Activated naive CD8-positive, alpha-beta T cell (primary cell): ENCODE results near the gene PPHLN1.

Source experiments
- H3K27ac Mint-ChIP-seq: one replicate; pipeline ENCODE4 v1.8.0; 2021; ENCODE audit warnings: mixed read lengths
- H3K27me3 Mint-ChIP-seq: one replicate; pipeline ENCODE4 v1.8.0; 2021; ENCODE audit warnings: mixed read lengths
- H3K36me3 Mint-ChIP-seq: one replicate; pipeline ENCODE4 v1.8.0; 2021; ENCODE audit warnings: mixed read lengths
- H3K4me1 Mint-ChIP-seq: one replicate; pipeline ENCODE4 v1.8.0; 2021; ENCODE audit warnings: low read depth, mixed read lengths
- H3K4me3 Mint-ChIP-seq: one replicate; pipeline ENCODE4 v1.8.0; 2021; ENCODE audit warnings: mild to moderate bottlenecking, mixed read lengths
- H3K9me3 Mint-ChIP-seq: one replicate; pipeline ENCODE4 v1.8.0; 2021; ENCODE audit warnings: low read depth, mixed read lengths

Gene PPHLN1

GRCh38 chr12:42422785-42423184 lies 96.8 kb downstream of the PPHLN1 start:
- Mint-ChIP-seq H3K27ac (no peak overlapping the region), H3K27me3 (no peaks in the 10 kb centered on the region), H3K36me3 (peaks cover 17% of the 10 kb centered on the region), H3K4me1 (peaks cover 15% of the 10 kb centered on the region), H3K4me3 (no peak overlapping the region), H3K9me3 (no peaks in the 10 kb centered on the region)

GRCh38 chr12:42426746-42427145 lies 100.8 kb downstream of the PPHLN1 start:
- Mint-ChIP-seq H3K4me1 (peaks cover 2% of the 10 kb centered on the region), H3K27ac (peak overlapping the region; percentile 34), H3K36me3 (peaks cover 32% of the 10 kb centered on the region), H3K4me3 (no peak overlapping the region), H3K9me3 (no peaks in the 10 kb centered on the region), H3K27me3 (no peaks in the 10 kb centered on the region)

DNA sequence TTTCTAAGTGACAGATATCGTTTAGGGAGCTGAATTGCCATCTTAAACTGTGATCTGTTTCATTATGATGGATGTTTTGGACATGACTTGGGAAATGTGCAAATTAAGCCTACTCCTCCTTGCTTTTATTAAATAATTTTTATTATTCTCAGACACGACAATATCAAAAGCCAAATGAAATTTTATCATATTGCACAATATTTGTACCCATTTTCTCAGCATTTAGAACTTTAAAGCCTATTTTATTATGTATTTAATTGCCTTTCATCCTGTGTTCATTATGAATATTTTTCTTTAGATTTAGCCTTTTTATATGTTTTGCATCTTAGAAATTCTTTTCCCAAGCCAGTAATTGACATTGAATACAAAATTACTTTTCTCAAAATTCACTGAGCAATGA lies 102.9 kb downstream of the PPHLN1 start:
- Mint-ChIP-seq H3K27ac (no peak overlapping the region), H3K4me1 (peaks cover 1% of the 10 kb centered on the region)

GRCh38 chr12:42432517-42433140 lies 106.7 kb downstream of the PPHLN1 start:
- Mint-ChIP-seq H3K27me3 (no peaks in the 10 kb centered on the region), H3K4me1 (no peaks in the 10 kb centered on the region), H3K4me3 (no peak overlapping the region), H3K9me3 (no peaks in the 10 kb centered on the region), H3K27ac (no peak overlapping the region), H3K36me3 (peaks cover 31% of the 10 kb centered on the region)

More for the DNA sequence above, 102.9 kb downstream of the PPHLN1 start:
- Mint-ChIP-seq H3K27me3 (no peaks in the 10 kb centered on the region), H3K36me3 (peaks cover 45% of the 10 kb centered on the region), H3K4me3 (no peak overlapping the region), H3K9me3 (no peaks in the 10 kb centered on the region)

- Mint-ChIP-seq H3K36me3 (peaks cover 44% of the 10 kb centered on the region), H3K27me3 (no peaks in the 10 kb centered on the region), H3K27ac (no peak overlapping the region), H3K9me3 (peaks cover 4% of the 10 kb centered on the region), H3K4me3 (no peak overlapping the region), H3K4me1 (no peaks in the 10 kb centered on the region)
Observed at GRCh38 chr12:42440608-42441007, 114.6 kb downstream of the PPHLN1 start.

GRCh38 chr12:42442311-42442759 lies 116.4 kb downstream of the PPHLN1 start:
- H3K9me3 Mint-ChIP-seq, result peaks cover 4% of the 10 kb centered on the region
- H3K27me3 Mint-ChIP-seq, result no peaks in the 10 kb centered on the region
- no peak overlapping the region for H3K27ac Mint-ChIP-seq
- no peak overlapping the region for H3K4me3 Mint-ChIP-seq
- peaks cover 48% of the 10 kb centered on the region for H3K36me3 Mint-ChIP-seq
- H3K4me1 Mint-ChIP-seq, result no peaks in the 10 kb centered on the region

- peaks cover 49% of the 10 kb centered on the region for H3K36me3 Mint-ChIP-seq
- H3K4me1 Mint-ChIP-seq, result no peaks in the 10 kb centered on the region
- peaks cover 4% of the 10 kb centered on the region for H3K9me3 Mint-ChIP-seq
- no peaks in the 10 kb centered on the region for H3K27me3 Mint-ChIP-seq
- H3K27ac Mint-ChIP-seq, result no peak overlapping the region
- H3K4me3 Mint-ChIP-seq, result no peak overlapping the region
Observed at GRCh38 chr12:42442888-42443287, 116.9 kb downstream of the PPHLN1 start.

DNA sequence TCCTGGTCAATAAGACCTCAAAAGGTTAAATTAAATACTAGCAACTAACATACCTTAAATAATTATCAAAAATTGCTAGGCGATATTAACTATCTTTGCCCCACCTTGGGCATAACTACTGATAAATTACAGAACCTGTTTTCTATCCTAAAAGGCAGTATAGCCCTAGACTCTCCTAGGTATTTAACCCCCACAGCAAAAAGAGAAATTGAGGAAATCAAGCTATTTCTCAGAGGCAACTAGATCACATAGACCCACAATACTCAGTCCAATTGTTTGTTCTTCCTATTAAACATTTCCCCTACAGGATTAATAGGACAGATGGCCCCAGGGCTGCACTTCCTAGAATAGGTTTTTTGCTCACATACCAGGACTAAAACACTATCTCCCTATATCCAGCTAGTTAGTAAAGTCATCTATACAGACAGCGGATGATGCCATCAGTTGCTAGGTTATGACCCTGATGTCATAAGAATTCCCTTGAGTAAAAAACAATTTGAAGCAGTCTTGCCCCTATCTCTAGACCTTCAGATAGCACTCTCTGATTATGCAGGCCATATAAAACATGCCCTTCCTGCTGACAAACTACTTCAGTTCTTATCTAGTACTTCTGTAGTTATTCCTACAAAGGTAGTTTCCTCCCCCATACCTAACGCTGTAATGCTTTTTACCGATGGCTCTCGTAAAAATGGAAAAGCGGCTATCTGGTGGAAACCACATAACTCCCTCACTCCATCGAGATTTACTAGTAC lies 118.4 kb downstream of the PPHLN1 start:
- Mint-ChIP-seq H3K27ac (no peak overlapping the region), H3K36me3 (peaks cover 49% of the 10 kb centered on the region), H3K27me3 (no peaks in the 10 kb centered on the region), H3K9me3 (peaks cover 4% of the 10 kb centered on the region), H3K4me3 (no peak overlapping the region), H3K4me1 (no peaks in the 10 kb centered on the region)

DNA sequence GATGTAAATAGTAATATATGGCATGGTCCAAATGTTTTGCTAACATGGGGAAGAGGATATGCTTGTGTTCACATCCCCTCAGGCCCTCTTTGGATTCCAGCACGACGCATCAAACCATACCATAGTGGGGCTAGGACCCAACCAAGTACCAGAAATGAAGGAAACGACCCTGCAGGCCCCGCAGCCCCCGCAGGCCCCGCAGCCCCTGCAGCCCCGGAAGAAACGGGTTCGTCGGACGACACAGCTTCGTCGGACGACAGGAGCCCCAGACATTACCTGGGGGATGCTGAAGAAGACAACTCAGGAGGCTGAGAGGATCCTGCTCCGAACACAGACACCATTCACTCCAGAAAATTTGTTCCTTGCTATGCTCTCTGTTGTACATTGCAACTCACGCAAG lies 119.9 kb downstream of the PPHLN1 start:
- Mint-ChIP-seq H3K9me3 (peaks cover 4% of the 10 kb centered on the region), H3K27me3 (no peaks in the 10 kb centered on the region), H3K4me1 (no peaks in the 10 kb centered on the region), H3K4me3 (no peak overlapping the region), H3K36me3 (peaks cover 46% of the 10 kb centered on the region), H3K27ac (no peak overlapping the region)

DNA sequence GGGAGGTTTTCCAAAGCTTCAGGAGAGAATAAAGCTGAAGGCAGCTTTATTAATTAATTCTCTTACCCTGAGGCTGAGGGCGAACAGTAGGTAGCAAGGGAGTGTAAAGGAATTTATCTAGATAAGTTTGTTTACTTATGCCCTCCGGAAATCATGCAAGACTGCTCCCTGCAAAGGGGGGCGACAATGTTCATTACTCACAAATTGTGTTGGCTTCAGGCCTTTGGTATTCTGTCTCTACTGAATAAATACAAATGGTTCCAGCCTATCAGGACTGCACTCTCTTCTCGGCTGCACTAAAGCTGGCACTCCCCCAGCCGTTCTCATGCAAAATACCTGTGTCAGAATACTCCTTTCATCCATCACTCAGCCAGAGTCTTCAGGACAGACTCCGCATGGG lies 120.8 kb downstream of the PPHLN1 start:
- Mint-ChIP-seq H3K4me1 (no peaks in the 10 kb centered on the region), H3K4me3 (no peak overlapping the region), H3K9me3 (peaks cover 4% of the 10 kb centered on the region), H3K27me3 (no peaks in the 10 kb centered on the region), H3K27ac (no peak overlapping the region), H3K36me3 (peaks cover 40% of the 10 kb centered on the region)

DNA sequence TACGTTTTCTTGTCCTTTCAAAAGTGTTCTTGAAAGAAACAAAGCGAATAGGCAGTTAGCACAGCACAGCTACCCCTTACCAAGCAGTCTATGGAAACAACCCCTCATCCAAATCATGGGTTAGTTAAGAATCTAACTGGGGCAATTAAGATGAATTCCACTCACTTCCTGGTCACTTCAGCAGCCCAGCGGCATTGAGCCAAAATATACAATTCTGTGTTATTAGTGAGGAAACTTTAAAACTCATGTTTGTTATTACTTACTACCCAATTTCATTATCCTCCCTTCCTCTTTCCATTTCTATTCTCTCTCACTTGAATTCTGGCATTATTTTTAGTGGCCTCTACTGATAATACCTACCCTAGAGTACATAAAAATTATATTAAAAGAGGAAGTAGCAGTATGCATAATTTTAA lies 121.4 kb downstream of the PPHLN1 start:
- H3K27ac Mint-ChIP-seq, result no peak overlapping the region
- H3K27me3 Mint-ChIP-seq, result no peaks in the 10 kb centered on the region
- peaks cover 4% of the 10 kb centered on the region for H3K9me3 Mint-ChIP-seq
- no peaks in the 10 kb centered on the region for H3K4me1 Mint-ChIP-seq
- H3K36me3 Mint-ChIP-seq, result peaks cover 36% of the 10 kb centered on the region
- no peak overlapping the region for H3K4me3 Mint-ChIP-seq

DNA sequence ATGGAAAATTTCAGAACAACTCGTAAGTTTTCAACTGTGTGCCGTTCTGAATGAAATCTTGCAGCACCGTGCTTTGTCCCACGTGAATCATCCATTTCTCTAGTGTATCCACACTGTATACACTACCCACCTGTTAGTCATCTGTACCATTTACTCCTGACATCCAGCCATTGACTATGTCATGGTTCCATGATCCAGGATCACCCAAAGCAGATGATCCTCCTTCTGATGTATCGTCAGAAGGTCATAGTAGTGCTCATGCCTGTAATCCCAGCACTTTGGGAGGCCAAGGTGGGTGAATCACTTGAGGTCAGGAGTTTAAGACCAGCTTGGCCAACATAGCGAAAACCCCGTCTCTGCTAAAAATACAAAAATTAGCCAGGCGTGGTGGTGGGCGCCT lies 122.9 kb downstream of the PPHLN1 start:
- peaks cover 26% of the 10 kb centered on the region for H3K36me3 Mint-ChIP-seq
- H3K4me3 Mint-ChIP-seq, result no peak overlapping the region
- no peaks in the 10 kb centered on the region for H3K27me3 Mint-ChIP-seq
- H3K27ac Mint-ChIP-seq, result no peak overlapping the region
- H3K4me1 Mint-ChIP-seq, result no peaks in the 10 kb centered on the region
- peaks cover under 1% of the 10 kb centered on the region for H3K9me3 Mint-ChIP-seq

DNA sequence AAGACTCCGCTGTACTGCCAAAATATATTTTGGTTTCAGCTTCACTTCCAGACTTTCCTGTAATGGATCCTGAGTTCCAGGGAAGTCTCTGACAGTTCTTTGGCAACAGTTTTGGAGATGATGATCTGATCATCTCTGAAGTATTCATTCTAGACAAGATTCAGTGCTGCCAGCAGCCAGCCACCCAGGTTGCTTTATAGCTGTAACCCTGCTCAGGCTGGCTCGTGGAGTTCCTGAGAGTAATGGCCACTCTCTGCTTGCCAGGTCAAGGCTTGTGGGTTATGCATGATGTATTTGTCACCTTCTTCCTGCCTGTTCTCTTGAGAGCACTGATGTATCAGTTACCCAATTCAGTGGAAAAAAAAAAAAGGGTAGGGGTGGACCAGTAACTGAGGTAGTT lies 124.3 kb downstream of the PPHLN1 start:
- no peaks in the 10 kb centered on the region for H3K4me1 Mint-ChIP-seq
- H3K27ac Mint-ChIP-seq, result no peak overlapping the region
- H3K36me3 Mint-ChIP-seq, result peaks cover 13% of the 10 kb centered on the region
- H3K4me3 Mint-ChIP-seq, result no peak overlapping the region
- H3K27me3 Mint-ChIP-seq, result no peaks in the 10 kb centered on the region
- H3K9me3 Mint-ChIP-seq, result no peaks in the 10 kb centered on the region

- H3K27ac Mint-ChIP-seq, result no peak overlapping the region
- H3K4me1 Mint-ChIP-seq, result no peaks in the 10 kb centered on the region
Observed at GRCh38 chr12:42458575-42458974, 132.6 kb downstream of the PPHLN1 start.

GRCh38 chr12:42459336-42459847 lies 133.4 kb downstream of the PPHLN1 start:
- Mint-ChIP-seq H3K4me1 (no peaks in the 10 kb centered on the region), H3K27ac (no peak overlapping the region), H3K4me3 (no peak overlapping the region), H3K9me3 (no peaks in the 10 kb centered on the region), H3K27me3 (peaks cover 5% of the 10 kb centered on the region), H3K36me3 (no peaks in the 10 kb centered on the region)

More at GRCh38 chr12:42458575-42458974, 132.6 kb downstream of the PPHLN1 start:
- Mint-ChIP-seq H3K9me3 (no peaks in the 10 kb centered on the region), H3K36me3 (no peaks in the 10 kb centered on the region), H3K27me3 (peaks cover 5% of the 10 kb centered on the region), H3K4me3 (no peak overlapping the region)
